Measurements from ENCODE around the gene LMF2. TPM values are rescaled to one million over a fixed set of nuclear protein-coding genes. Genes with fewer than 3 reads are reported as not detected.

Gene LMF2
- polyA plus RNA-seq, 1 donor (not counting 4 experiments of a cell fraction or from before 2014, with no cell fraction given) = 13.2 TPM

DNA sequence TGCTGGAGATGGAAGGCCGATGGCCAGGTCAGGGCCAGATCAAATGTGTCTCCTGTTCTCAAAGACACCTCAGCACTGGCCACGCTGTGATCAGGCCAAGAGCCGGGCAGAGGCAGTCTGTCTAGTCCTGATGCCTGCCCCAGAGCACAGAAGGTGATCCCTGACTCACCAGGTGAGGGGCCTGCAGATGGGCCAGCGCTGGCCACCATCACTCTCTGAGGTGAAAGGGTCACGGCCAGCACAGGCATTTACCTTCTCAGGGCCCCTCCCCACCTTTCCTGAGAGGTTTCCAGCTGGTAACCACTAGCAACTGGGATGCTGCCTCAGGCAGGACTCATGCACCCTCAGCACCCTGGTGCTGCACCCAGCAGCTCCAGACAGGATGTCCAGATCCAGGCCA is 35.5 kb downstream of the LMF2 start:
- no peak overlapping the region for H3K27ac ChIP-seq (ENCODE audit: control insufficient read depth, insufficient read depth, low read length)
- H2AFZ ChIP-seq (ENCODE audit: control insufficient read depth, low read length) = no peak overlapping the region
- TF ChIP-seq, protein P1, sequence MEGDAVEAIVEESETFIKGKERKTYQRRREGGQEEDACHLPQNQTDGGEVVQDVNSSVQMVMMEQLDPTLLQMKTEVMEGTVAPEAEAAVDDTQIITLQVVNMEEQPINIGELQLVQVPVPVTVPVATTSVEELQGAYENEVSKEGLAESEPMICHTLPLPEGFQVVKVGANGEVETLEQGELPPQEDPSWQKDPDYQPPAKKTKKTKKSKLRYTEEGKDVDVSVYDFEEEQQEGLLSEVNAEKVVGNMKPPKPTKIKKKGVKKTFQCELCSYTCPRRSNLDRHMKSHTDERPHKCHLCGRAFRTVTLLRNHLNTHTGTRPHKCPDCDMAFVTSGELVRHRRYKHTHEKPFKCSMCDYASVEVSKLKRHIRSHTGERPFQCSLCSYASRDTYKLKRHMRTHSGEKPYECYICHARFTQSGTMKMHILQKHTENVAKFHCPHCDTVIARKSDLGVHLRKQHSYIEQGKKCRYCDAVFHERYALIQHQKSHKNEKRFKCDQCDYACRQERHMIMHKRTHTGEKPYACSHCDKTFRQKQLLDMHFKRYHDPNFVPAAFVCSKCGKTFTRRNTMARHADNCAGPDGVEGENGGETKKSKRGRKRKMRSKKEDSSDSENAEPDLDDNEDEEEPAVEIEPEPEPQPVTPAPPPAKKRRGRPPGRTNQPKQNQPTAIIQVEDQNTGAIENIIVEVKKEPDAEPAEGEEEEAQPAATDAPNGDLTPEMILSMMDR (optimal IDR thresholded peaks at IDR 0.05 in 1 of 3, IDR thresholded peaks at IDR 0.05 in 1 of 3, conservative IDR thresholded peaks at IDR 0.05 in 1 of 3; ENCODE audit: extremely low read depth in 1 of 3, insufficient read depth in 2 of 3, low read length in 3 of 3) = no peak
- no peak for TF ChIP-seq EZH2 (IDR thresholded peaks at IDR 0.05; ENCODE audit: low read length)
- no peak for FAIRE-seq
- peaks cover 7 to 19% of the 10 kb centered on the region in 2 experiments for H3K36me3 ChIP-seq (ENCODE audit: control insufficient read depth in 2 of 2, extremely low read depth in 1 of 2, insufficient read depth in 2 of 2, low read length in 2 of 2)
- peaks cover 17% of the 10 kb centered on the region for H3K9me1 ChIP-seq (ENCODE audit: control insufficient read depth, extremely low read depth, insufficient read depth, low read length)
- H4K20me1 ChIP-seq (ENCODE audit: control insufficient read depth, extremely low read depth, insufficient read depth, low read length) = peaks cover 41% of the 10 kb centered on the region
- dilution Hi-C loops (cut with MboI; ENCODE audit: extremely low pct_ligation_motif_present, low sequenced_read_pairs) = no loop called here
- peaks cover 61% of the 10 kb centered on the region for H3K4me1 ChIP-seq (ENCODE audit: control insufficient read depth, extremely low read depth, insufficient read depth, low read length)
- H3K9ac ChIP-seq (ENCODE audit: control insufficient read depth, extremely low read depth, insufficient read depth, low read length) = no peak overlapping the region
- DNase-seq (ENCODE audit: low read depth, low spot score) = no peak
- peaks cover 59% of the 10 kb centered on the region for H3K79me2 ChIP-seq (ENCODE audit: control insufficient read depth, insufficient read depth, low read length)
- H3K9me3 ChIP-seq (ENCODE audit: control insufficient read depth, low read depth, low read length) = no peaks in the 10 kb centered on the region
- no peak overlapping the region for H3K4me2 ChIP-seq (ENCODE audit: control insufficient read depth, extremely low read depth, insufficient read depth, low read depth, low read length)
- H3K27me3 ChIP-seq (ENCODE audit: control insufficient read depth, extremely low read depth, insufficient read depth, low read length) = no peaks in the 10 kb centered on the region
- H3K4me3 ChIP-seq (ENCODE audit: control insufficient read depth in 2 of 3, extremely low read depth in 1 of 3, insufficient read depth in 2 of 3, low read depth in 1 of 3, low read length in 3 of 3) = no peak overlapping the region

DNA sequence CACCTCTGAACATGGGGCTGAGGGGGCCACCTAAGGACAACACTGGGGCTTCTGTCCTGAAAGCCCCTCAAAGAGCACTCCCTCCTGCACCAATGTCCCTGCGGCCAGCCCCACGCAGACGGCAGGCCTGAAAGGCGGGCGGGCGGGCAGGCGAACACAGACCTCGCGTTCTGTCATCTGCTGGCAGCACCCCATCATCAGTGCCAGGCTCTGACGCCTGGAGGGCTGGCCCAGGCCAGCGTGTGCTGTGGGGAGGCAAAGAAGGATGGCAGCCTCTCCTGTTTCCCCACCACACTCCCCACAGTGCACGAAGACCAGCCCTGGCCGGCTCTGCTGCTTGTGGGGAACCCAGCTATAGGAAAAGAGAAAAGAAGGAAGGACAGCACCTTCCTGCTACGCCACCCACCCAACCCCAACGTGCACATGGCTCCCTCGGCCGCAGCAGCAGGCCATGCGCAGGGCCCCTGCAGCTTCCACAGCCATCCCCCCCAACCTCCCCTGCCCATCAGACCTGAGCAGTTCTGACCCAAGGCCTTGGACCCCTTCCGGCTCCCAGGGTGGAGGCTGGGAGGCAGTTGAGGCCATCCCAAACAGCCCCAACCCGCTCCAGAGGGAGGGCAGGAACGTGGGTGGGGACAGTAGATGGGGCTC is 36.2 kb downstream of the LMF2 start:
- Histone ChIP-seq H3K4me1 (ENCODE audit: control insufficient read depth, extremely low read depth, insufficient read depth, low read length) (peaks cover 55% of the 10 kb centered on the region), H4K20me1 (ENCODE audit: control insufficient read depth, extremely low read depth, insufficient read depth, low read length) (peaks cover 41% of the 10 kb centered on the region), H3K4me2 (ENCODE audit: control insufficient read depth, extremely low read depth, insufficient read depth, low read depth, low read length) (peak overlapping the region; percentile 64), H3K79me2 (ENCODE audit: control insufficient read depth, insufficient read depth, low read length) (peaks cover 59% of the 10 kb centered on the region), H3K27ac (ENCODE audit: control insufficient read depth, insufficient read depth, low read length) (no peak overlapping the region), H3K36me3 (ENCODE audit: control insufficient read depth in 2 of 2, extremely low read depth in 1 of 2, insufficient read depth in 2 of 2, low read length in 2 of 2) (peaks cover 13 to 25% of the 10 kb centered on the region in 2 experiments), H3K9me3 (ENCODE audit: control insufficient read depth, low read depth, low read length) (no peaks in the 10 kb centered on the region), H3K4me3 (ENCODE audit: control insufficient read depth in 2 of 3, extremely low read depth in 1 of 3, insufficient read depth in 2 of 3, low read depth in 1 of 3, low read length in 3 of 3) (no peak overlapping the region), H3K9ac (ENCODE audit: control insufficient read depth, extremely low read depth, insufficient read depth, low read length) (no peak overlapping the region), H3K9me1 (ENCODE audit: control insufficient read depth, extremely low read depth, insufficient read depth, low read length) (peaks cover 17% of the 10 kb centered on the region), H3K27me3 (ENCODE audit: control insufficient read depth, extremely low read depth, insufficient read depth, low read length) (no peaks in the 10 kb centered on the region), H2AFZ (ENCODE audit: control insufficient read depth, low read length) (no peak overlapping the region)
- FAIRE-seq (no peak), DNase-seq (ENCODE audit: low read depth, low spot score) (no peak)
- dilution Hi-C loops (cut with MboI; ENCODE audit: extremely low pct_ligation_motif_present, low sequenced_read_pairs) = no loop called here
- no peak for TF ChIP-seq EZH2 (IDR thresholded peaks at IDR 0.05; ENCODE audit: low read length)

Measured in keratinocyte (primary cell).